Rectal smooth muscle tissue (tissue), 1 donor: ENCODE measurements around the gene LRFN2.

Experiments
- H3K27ac ChIP-seq: one replicate; pipeline ENCODE4 v1.7.0; 2013; ENCODE audit warnings: low read depth, low read length, inconsistent platforms
- H3K27me3 ChIP-seq: one replicate; pipeline ENCODE4 v1.7.0; 2013; ENCODE audit warnings: low read length; ENCODE audit not compliant: control insufficient read depth, insufficient read depth
- H3K36me3 ChIP-seq: one replicate; pipeline ENCODE4 v1.7.0; 2013; ENCODE audit warnings: low read length; ENCODE audit not compliant: control insufficient read depth, insufficient read depth
- H3K4me1 ChIP-seq: one replicate; pipeline ENCODE4 v1.7.0; 2013; ENCODE audit warnings: low read length; ENCODE audit not compliant: control insufficient read depth, insufficient read depth
- H3K4me3 ChIP-seq: one replicate; pipeline ENCODE4 v1.7.0; 2013; ENCODE audit warnings: low read length
- H3K9ac ChIP-seq: one replicate; pipeline ENCODE4 v1.7.0; 2013; ENCODE audit warnings: low read length

The LRFN2 gene

DNA sequence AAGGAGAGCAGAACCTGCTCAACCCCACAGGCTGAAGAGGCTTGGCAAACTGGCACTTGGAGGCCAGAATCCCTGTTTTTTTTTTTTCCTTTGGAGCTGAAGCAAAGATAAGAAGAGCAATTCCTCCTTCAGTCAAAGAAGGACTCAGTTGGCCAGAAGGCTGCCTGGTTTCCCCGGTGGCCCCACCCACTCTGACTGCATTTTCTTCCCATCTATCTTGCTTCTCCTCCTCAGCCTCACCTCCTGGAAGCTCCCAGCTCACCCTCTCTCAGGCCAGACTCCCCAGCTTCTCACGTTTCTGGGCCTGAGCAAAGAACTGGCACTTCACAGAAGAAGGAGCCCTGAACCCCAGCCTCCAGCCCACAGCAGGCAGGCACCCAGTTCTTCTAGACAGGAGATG, 2.4 kb downstream of the LRFN2 start:
- Histone ChIP-seq H3K9ac (no peak overlapping the region), H3K27ac (no peak overlapping the region), H3K36me3 (no peaks in the 10 kb centered on the region), H3K27me3 (peaks cover 14% of the 10 kb centered on the region), H3K4me3 (no peak overlapping the region), H3K4me1 (peaks cover 5% of the 10 kb centered on the region)

DNA sequence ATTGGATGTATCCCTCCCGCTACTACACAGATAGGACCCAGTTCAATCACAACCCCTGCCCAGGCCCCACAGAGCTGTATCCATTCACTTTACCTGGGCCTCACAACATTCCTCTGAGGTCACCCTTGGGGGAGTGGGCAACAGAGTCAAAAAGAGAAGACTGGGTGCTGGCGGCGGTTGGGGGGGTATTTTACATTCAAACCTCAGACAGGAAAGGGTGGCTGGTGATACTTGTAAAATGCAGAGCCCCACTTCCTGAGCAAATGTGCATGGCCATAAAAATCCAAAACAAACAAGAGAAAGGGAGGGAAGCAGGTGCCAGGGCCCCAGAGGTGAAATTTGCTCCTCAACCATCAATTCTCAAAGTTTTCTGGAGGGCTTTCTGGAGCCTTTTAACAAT, 3.5 kb downstream of the LRFN2 start:
- peaks cover 8% of the 10 kb centered on the region for H3K27me3 ChIP-seq
- no peak overlapping the region for H3K27ac ChIP-seq
- no peak overlapping the region for H3K4me3 ChIP-seq
- H3K9ac ChIP-seq, result no peak overlapping the region
- H3K4me1 ChIP-seq, result peaks cover 5% of the 10 kb centered on the region
- H3K36me3 ChIP-seq, result no peaks in the 10 kb centered on the region

- H3K27ac ChIP-seq, result no peak overlapping the region
- H3K27me3 ChIP-seq, result peaks cover 8% of the 10 kb centered on the region
- H3K9ac ChIP-seq, result no peak overlapping the region
- H3K36me3 ChIP-seq, result no peaks in the 10 kb centered on the region
- peaks cover 2% of the 10 kb centered on the region for H3K4me1 ChIP-seq
- H3K4me3 ChIP-seq, result no peak overlapping the region
Observed at GRCh38 chr6:40582892-40583291, 4.3 kb downstream of the LRFN2 start.

DNA sequence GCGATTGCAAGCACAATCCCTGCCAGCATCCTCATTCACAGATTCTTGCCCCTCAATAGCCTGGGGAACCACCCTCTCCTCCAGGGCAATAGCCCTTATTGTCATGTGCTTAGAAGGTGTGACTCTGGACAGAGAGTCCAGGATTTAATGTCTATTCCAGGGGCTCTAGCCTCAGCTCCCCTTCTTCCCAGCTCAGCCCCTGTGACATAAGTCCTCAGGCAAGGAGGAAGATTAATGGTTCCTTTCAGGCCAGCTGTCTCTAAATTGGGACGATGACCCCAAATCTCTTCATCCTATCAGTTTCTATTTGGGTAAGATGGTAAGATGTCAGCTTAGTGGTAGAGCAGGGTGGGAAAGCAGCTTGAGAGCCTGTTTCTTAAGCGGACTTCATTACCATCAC, 8.1 kb downstream of the LRFN2 start:
- Histone ChIP-seq H3K4me1 (no peaks in the 10 kb centered on the region), H3K9ac (no peak overlapping the region), H3K27me3 (no peaks in the 10 kb centered on the region), H3K27ac (no peak overlapping the region), H3K36me3 (no peaks in the 10 kb centered on the region), H3K4me3 (no peak overlapping the region)

DNA sequence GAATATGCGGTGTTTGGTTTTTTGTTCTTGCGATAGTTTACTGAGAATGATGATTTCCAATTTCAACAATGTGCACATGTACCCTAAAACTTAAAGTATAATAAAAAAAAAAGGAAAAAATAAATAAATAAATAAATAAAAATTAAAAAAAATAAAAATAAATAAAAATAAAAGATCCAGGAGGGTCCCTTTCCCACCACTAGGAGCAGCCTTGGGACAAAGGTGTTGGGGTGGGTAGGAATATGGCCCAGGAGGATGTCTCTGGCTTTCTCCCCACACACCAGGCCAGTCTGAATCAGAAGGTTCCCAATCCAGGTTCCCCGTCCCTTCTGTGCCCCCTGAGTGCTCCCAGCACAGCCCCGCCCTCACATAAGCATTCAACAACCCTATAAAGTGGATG, 9.5 kb downstream of the LRFN2 start:
- H3K27me3 ChIP-seq, result no peaks in the 10 kb centered on the region
- no peak overlapping the region for H3K4me3 ChIP-seq
- H3K36me3 ChIP-seq, result no peaks in the 10 kb centered on the region
- no peak overlapping the region for H3K9ac ChIP-seq
- no peaks in the 10 kb centered on the region for H3K4me1 ChIP-seq
- H3K27ac ChIP-seq, result no peak overlapping the region

DNA sequence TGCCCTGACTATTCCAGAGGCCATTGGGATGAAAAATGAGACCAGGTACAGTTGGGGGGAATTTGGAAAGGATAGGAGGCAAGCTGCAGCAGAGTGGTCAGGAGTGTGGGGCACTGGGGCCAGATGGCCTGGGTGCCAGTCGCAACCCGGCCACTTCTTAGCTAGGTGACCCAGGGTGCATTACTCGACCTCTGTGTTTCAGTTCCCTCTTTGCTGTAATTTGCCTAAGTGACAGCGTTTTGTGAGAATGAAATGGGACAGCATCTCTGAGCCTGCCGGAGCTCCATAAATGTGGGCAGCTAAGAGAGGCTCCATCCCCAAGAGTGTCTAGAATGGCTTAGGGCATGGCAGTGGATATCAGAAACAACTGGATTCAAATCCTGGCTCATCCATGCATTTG, 13.9 kb downstream of the LRFN2 start:
- Histone ChIP-seq H3K36me3 (no peaks in the 10 kb centered on the region), H3K27me3 (no peaks in the 10 kb centered on the region), H3K27ac (no peak overlapping the region), H3K4me1 (no peaks in the 10 kb centered on the region), H3K4me3 (no peak overlapping the region), H3K9ac (no peak overlapping the region)

GRCh38 chr6:40569162-40569910, 17.8 kb downstream of the LRFN2 start:
- H3K27me3 ChIP-seq, result no peaks in the 10 kb centered on the region
- no peak overlapping the region for H3K9ac ChIP-seq
- no peak overlapping the region for H3K4me3 ChIP-seq
- no peaks in the 10 kb centered on the region for H3K36me3 ChIP-seq
- no peaks in the 10 kb centered on the region for H3K4me1 ChIP-seq
- no peak overlapping the region for H3K27ac ChIP-seq

DNA sequence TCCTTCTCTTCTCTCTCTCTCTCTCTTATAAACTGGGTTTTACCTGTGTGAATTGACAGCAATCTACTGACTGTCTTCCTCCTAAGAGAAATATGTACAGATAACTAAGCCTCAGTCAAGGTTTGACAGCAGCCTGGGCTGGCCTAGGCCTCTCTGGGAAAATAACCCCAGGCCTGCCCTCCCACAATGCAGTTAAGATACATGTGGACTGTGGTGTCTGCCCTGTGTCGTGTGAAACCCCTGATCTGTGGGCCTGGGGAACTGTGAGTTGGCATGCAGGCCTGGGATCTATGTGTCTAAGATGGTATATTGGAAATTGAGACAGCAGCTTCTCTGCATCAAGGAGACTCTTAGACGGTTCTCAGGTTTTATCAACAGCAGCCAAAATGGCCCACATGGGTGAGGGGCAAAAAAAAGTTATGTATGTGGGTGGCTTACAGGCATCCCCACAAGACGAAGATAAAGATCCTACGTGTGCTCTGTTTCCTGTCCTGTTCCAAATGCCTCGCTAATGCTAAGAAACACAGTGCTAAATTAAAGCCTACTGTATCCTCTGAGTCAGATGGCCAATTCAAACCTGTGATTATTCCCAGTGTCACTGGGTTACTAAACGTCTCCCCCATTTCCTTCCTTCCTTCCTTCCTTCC, 19.0 kb downstream of the LRFN2 start:
- H3K9ac ChIP-seq, result no peak overlapping the region
- H3K27me3 ChIP-seq, result no peaks in the 10 kb centered on the region

GRCh38 chr6:40563111-40563510, 24.1 kb downstream of the LRFN2 start:
- no peaks in the 10 kb centered on the region for H3K36me3 ChIP-seq
- no peak overlapping the region for H3K27ac ChIP-seq
- H3K9ac ChIP-seq, result no peak overlapping the region
- H3K4me3 ChIP-seq, result no peak overlapping the region
- H3K4me1 ChIP-seq, result no peaks in the 10 kb centered on the region
- H3K27me3 ChIP-seq, result no peaks in the 10 kb centered on the region

More for the DNA sequence above, 19.0 kb downstream of the LRFN2 start:
- H3K36me3 ChIP-seq, result no peaks in the 10 kb centered on the region
- H3K27ac ChIP-seq, result no peak overlapping the region
- no peak overlapping the region for H3K4me3 ChIP-seq
- no peaks in the 10 kb centered on the region for H3K4me1 ChIP-seq

DNA sequence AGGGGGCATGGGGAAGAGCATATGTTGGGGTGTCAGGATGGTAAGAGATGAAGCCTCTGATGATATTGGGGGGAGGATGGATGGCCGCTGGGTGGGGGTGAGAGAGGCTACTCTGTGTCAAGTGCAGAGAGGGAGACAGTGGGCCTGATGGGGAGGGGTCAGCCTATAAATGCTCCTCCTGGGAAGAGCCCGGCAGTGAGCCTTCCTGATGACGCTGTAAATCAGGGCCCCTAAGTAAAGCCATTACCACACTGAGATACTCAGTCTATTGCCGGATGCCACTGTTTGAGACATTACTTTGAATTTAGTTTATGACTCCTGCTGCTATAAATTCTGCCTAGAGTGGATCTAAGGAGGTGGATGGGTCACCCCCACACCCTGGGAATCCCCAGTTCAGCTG, 28.1 kb downstream of the LRFN2 start:
- Histone ChIP-seq H3K9ac (no peak overlapping the region), H3K4me3 (no peak overlapping the region), H3K27me3 (no peaks in the 10 kb centered on the region), H3K27ac (no peak overlapping the region), H3K36me3 (no peaks in the 10 kb centered on the region), H3K4me1 (no peaks in the 10 kb centered on the region)

DNA sequence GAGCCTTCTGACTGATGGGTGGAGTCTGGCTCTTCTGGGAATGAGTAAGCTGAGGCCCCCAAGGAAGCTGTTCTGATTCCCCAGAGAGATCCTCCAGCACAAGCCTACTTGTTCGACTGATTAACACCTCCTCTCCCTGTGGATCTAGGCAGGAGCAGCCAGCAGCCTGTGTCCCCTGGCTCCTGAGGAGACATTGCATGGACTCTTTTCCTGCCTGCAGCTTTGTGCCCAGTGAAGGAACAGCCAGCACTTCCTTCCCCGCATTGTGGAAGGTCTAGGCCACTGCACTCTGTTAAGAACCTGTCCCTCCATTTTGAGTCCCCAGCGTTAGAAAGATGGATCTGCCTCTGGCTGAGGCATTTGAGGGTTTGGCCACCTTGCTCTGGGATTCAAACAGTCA, 29.1 kb downstream of the LRFN2 start:
- no peaks in the 10 kb centered on the region for H3K27me3 ChIP-seq
- H3K36me3 ChIP-seq, result no peaks in the 10 kb centered on the region
- no peak overlapping the region for H3K27ac ChIP-seq
- H3K9ac ChIP-seq, result no peak overlapping the region
- no peak overlapping the region for H3K4me3 ChIP-seq
- no peaks in the 10 kb centered on the region for H3K4me1 ChIP-seq

DNA sequence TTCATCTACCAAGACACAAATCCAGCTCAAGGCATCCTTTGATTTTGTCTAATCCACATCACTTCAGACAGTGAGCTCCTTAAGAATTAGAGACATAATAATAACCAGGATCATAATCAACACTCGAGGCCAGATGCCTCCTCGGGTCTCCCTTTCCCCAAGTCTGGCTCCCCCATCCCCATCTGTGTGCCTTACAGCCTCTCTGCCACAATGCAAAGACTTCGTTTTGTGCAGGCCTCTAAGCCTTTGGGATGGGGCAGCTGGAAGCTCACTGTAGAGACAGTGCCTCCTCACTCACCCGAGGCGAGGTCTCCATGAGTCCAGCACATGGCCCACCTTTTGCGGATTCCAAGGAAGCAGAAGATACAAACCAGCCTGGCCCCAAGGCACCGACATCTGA, 30.3 kb downstream of the LRFN2 start:
- Histone ChIP-seq H3K4me1 (no peaks in the 10 kb centered on the region), H3K27me3 (no peaks in the 10 kb centered on the region), H3K4me3 (no peak overlapping the region), H3K27ac (no peak overlapping the region), H3K9ac (no peak overlapping the region), H3K36me3 (no peaks in the 10 kb centered on the region)

DNA sequence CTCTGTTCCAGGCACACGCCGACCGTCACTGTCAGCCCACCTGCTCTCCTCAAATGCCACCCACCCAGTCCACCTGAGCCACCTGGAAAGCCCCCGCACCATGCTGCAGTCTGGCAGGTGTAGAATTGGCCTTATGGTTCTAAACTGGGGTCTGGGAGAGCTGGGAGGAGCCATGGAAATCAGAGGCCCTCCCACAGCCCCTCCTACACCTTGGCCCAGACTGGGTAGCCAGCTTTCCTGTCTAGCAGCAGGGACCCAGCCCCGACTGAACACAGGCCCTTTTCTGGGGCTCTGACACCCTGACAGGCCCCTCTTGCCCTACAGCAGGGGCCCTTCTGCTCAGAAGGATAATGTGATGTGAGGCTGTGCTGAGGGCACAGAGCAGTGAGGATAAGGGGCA, 31.1 kb downstream of the LRFN2 start:
- Histone ChIP-seq H3K4me1 (no peaks in the 10 kb centered on the region), H3K4me3 (no peak overlapping the region), H3K27ac (no peak overlapping the region), H3K27me3 (no peaks in the 10 kb centered on the region), H3K36me3 (no peaks in the 10 kb centered on the region), H3K9ac (no peak overlapping the region)
